ENCODE data around the gene SLC38A2. TPM values are rescaled to one million over a fixed set of nuclear protein-coding genes. Genes with fewer than 3 reads are reported as not detected.
"Not testable (repeated sequence)": the region's sequence is repeated elsewhere in the genome, so short reads cannot be mapped to it uniquely, and the experiment has no call there.

The SLC38A2 gene
- total RNA-seq, 4 donors from 2014 or later = 632 to 1,386 (median 819) TPM

DNA sequence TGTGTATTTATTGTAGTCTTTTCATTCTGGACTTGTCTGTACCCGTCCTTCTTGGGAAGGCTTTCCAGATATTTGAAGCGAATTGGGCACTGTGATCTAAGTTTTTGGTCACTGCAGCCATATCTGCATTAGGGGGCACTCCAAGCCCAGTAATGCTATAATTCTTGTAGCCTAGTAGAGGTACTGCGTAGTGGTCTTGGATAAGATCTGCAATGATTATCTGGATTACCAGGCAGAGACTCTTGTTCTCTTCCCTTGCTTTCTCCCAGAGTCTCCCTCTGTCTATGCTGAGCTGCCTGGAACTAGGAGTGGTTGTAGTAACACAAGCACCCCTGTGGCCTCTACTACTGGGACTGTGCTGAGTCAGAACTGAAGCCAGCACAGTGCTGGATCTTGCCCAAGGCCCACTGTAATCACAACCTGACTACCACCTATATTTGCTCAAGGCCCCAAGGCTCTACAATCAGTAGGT is 30.0 kb downstream of the SLC38A2 start:
- H3K9me3 ChIP-seq = no peaks in the 10 kb centered on the region
- 63% methylated on average over 3 of the region's 3 CpGs for WGBS
- no peak for DNase-seq (ENCODE audit: low spot score in 2 of 2)
- no peak overlapping the region for H3K4me3 ChIP-seq
- TF ChIP-seq POLR2AphosphoS5 (IDR thresholded peaks at IDR 0.05) = no peak
- TF ChIP-seq, protein P1, sequence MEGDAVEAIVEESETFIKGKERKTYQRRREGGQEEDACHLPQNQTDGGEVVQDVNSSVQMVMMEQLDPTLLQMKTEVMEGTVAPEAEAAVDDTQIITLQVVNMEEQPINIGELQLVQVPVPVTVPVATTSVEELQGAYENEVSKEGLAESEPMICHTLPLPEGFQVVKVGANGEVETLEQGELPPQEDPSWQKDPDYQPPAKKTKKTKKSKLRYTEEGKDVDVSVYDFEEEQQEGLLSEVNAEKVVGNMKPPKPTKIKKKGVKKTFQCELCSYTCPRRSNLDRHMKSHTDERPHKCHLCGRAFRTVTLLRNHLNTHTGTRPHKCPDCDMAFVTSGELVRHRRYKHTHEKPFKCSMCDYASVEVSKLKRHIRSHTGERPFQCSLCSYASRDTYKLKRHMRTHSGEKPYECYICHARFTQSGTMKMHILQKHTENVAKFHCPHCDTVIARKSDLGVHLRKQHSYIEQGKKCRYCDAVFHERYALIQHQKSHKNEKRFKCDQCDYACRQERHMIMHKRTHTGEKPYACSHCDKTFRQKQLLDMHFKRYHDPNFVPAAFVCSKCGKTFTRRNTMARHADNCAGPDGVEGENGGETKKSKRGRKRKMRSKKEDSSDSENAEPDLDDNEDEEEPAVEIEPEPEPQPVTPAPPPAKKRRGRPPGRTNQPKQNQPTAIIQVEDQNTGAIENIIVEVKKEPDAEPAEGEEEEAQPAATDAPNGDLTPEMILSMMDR (IDR thresholded peaks at IDR 0.05) = no peak
- TF ChIP-seq POLR2A (IDR thresholded peaks at IDR 0.05) = no peak
- no peak for TF ChIP-seq EP300 (IDR thresholded peaks at IDR 0.05)
- peaks cover 6% of the 10 kb centered on the region for H3K4me1 ChIP-seq
- no peaks in the 10 kb centered on the region for H3K27me3 ChIP-seq
- H3K27ac ChIP-seq = no peak overlapping the region
- no peaks in the 10 kb centered on the region for H3K36me3 ChIP-seq

- Histone ChIP-seq H3K27me3 (no peaks in the 10 kb centered on the region), H3K4me3 (no peak overlapping the region), H3K4me1 (peaks cover 6% of the 10 kb centered on the region), H3K27ac (no peak overlapping the region), H3K36me3 (no peaks in the 10 kb centered on the region), H3K9me3 (no peaks in the 10 kb centered on the region)
- no peak for TF ChIP-seq EP300 (IDR thresholded peaks at IDR 0.05)
- TF ChIP-seq POLR2A (IDR thresholded peaks at IDR 0.05) = no peak
- TF ChIP-seq, protein P1 (IDR thresholded peaks at IDR 0.05) = no peak
- no peak for TF ChIP-seq POLR2AphosphoS5 (IDR thresholded peaks at IDR 0.05)
- DNase-seq (ENCODE audit: low spot score in 2 of 2) = no peak
Observed at GRCh38 chr12:46339051-46339450, 33.5 kb downstream of the SLC38A2 start.

DNA sequence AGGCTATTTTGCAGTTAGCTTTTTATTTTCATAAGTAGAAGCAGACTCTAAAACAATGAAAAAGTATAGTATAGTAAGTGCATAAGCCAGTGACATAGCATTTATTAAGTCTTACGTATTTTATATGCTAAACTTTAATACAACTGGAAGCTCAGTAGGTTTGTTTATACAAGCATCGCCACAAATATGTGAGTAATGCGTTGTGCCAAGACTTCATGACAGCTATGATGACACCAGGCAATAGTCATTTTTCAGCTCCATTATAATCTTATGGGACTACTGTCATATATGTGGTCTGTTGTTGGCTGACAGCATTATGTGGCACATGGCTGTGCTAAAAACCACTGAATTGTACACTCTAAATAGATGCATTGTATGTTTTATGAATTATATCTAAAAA is 40.3 kb downstream of the SLC38A2 start:
- Histone ChIP-seq H3K4me1 (no peaks in the 10 kb centered on the region), H3K27me3 (no peaks in the 10 kb centered on the region), H3K36me3 (no peaks in the 10 kb centered on the region), H3K4me3 (no peak overlapping the region), H3K9me3 (no peaks in the 10 kb centered on the region), H3K27ac (no peak overlapping the region)
- 56% methylated on average over 3 of the region's 3 CpGs for WGBS
- DNase-seq (ENCODE audit: low spot score in 2 of 2) = no peak
- TF ChIP-seq, protein P1 (IDR thresholded peaks at IDR 0.05) = no peak
- no peak for TF ChIP-seq POLR2A (IDR thresholded peaks at IDR 0.05)
- TF ChIP-seq POLR2AphosphoS5 (IDR thresholded peaks at IDR 0.05) = no peak
- TF ChIP-seq EP300 (IDR thresholded peaks at IDR 0.05) = no peak

DNA sequence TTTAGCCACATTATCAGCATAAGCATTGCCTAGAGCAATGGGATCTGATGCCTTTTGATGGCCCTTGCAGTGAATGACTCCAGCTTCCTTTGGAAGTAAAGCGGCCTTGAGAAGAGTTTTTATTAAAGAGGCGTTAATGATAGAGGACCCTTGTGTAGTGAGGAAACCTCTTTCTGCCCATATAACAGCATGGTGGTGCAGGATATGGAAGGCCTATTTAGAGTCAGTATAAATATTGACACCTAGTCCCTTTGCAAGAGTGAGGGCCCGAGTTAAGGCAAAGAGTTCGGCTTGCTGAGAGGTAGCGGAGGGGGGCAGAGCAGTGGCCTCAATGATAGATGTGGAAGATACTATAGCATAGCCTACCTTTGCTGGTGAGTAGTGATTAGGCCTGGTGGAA is 47.5 kb downstream of the SLC38A2 start:
- H3K9me3 ChIP-seq; H3K27ac ChIP-seq; H3K36me3 ChIP-seq; H3K27me3 ChIP-seq; H3K4me3 ChIP-seq; DNase-seq (ENCODE audit: low spot score in 2 of 2); H3K4me1 ChIP-seq: not testable (repeated sequence)
- 98% methylated on average over 5 of the region's 5 CpGs for WGBS

- Histone ChIP-seq H3K27me3 (no peaks in the 10 kb centered on the region), H3K9me3 (peaks cover 7% of the 10 kb centered on the region), H3K36me3 (no peaks in the 10 kb centered on the region), H3K4me1 (no peaks in the 10 kb centered on the region), H3K4me3 (no peak overlapping the region), H3K27ac (no peak overlapping the region)
- no peak for TF ChIP-seq POLR2AphosphoS5 (IDR thresholded peaks at IDR 0.05)
- no peak for TF ChIP-seq EP300 (IDR thresholded peaks at IDR 0.05)
- TF ChIP-seq, protein P1 (IDR thresholded peaks at IDR 0.05) = no peak
- no peak for TF ChIP-seq POLR2A (IDR thresholded peaks at IDR 0.05)
- WGBS = 73% methylated on average over 1 of the region's 1 CpG
- no peak for DNase-seq (ENCODE audit: low spot score in 2 of 2)
Observed at GRCh38 chr12:46320731-46321130, 51.8 kb downstream of the SLC38A2 start.

DNA sequence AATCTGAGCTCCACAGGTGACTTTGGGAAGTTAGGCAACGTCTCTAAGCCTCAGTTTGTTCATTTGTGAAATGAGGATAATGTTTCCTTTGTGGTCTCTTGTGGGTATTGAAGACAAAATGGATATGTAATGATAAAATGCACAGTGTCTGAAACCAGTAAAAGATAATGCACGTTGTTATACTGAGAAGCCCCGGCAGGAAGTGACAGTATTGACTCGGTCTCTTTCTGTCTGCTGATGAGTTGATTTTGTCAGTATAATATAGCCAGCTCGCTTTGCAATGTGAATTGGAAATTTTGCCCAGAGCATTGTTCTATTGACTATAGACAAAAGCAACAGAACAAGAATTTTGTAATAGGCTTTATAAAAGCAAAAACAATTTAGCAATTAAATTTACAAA is 54.5 kb downstream of the SLC38A2 start:
- H3K4me1 ChIP-seq = no peaks in the 10 kb centered on the region
- no peak for DNase-seq (ENCODE audit: low spot score in 2 of 2)
- no peaks in the 10 kb centered on the region for H3K27me3 ChIP-seq
- no peaks in the 10 kb centered on the region for H3K9me3 ChIP-seq
- WGBS = 75% methylated on average over 5 of the region's 5 CpGs
- TF ChIP-seq POLR2A (IDR thresholded peaks at IDR 0.05) (no peak), EP300 (IDR thresholded peaks at IDR 0.05) (no peak), POLR2AphosphoS5 (IDR thresholded peaks at IDR 0.05) (no peak)
- TF ChIP-seq, protein P1 (IDR thresholded peaks at IDR 0.05) = no peak
- no peak overlapping the region for H3K4me3 ChIP-seq
- H3K27ac ChIP-seq = no peak overlapping the region
- H3K36me3 ChIP-seq = no peaks in the 10 kb centered on the region
